Progenitor cell of endocrine pancreas (in vitro differentiated cells): Measurements from ENCODE around the gene GULP1. TPM values are rescaled to one million over a fixed set of nuclear protein-coding genes. Genes with fewer than 3 reads are reported as not detected.

ENCODE experiments used
- DNase-seq: peaks from one replicate; pipeline ENCODE4 v3.0.0; 2021; ENCODE audit warnings: low spot score; ENCODE audit not compliant: unreplicated experiment
- H3K27ac Mint-ChIP-seq: 2 replicates; pipeline ENCODE4 v1.8.0; 2021; ENCODE audit warnings: mild to moderate bottlenecking, moderate library complexity, mixed read lengths
- H3K27me3 Mint-ChIP-seq: 2 replicates; pipeline ENCODE4 v1.8.0; 2021; ENCODE audit warnings: mixed read lengths
- H3K36me3 Mint-ChIP-seq: 2 replicates; pipeline ENCODE4 v1.8.0; 2022; ENCODE audit warnings: mixed read lengths; ENCODE audit not compliant: insufficient read depth
- H3K4me1 Mint-ChIP-seq: 2 replicates; pipeline ENCODE4 v1.8.0; 2021; ENCODE audit warnings: low read depth, mixed read lengths
- H3K4me3 Mint-ChIP-seq: 2 replicates; pipeline ENCODE4 v1.8.0; 2021; ENCODE audit warnings: low read depth, mild to moderate bottlenecking, moderate library complexity, mixed read lengths
- H3K9me3 Mint-ChIP-seq: 2 replicates; pipeline ENCODE4 v1.8.0; 2021; ENCODE audit warnings: low read depth, mixed read lengths
- CTCF ChIP-seq: fragments of 200-600 bp; sonication (generic); IDR thresholded peaks from one replicate; pipeline ENCODE4 v1.5.0; 2021; ENCODE audit warnings: antibody characterized with exemption, mild to moderate bottlenecking; ENCODE audit not compliant: unreplicated experiment
- total RNA-seq: library from RNA; stranded (reverse); gene quantifications from 2 replicates; pipeline ENCODE4 v1.2.1, GENCODE V29; 2021

The GULP1 gene
- total RNA-seq, 1 donor from 2014 or later, result 39.4 TPM

GRCh38 chr2:188315750-188316149 lies 24.1 kb downstream of the GULP1 start:
- Mint-ChIP-seq H3K36me3 (peaks cover 13% of the 10 kb centered on the region), H3K27ac (no peak overlapping the region), H3K4me3 (no peak overlapping the region), H3K4me1 (peaks cover 2% of the 10 kb centered on the region), H3K27me3 (no peaks in the 10 kb centered on the region), H3K9me3 (peaks cover 12% of the 10 kb centered on the region)
- no peak for TF ChIP-seq CTCF
- no peak for DNase-seq

GRCh38 chr2:188316342-188316741 lies 24.7 kb downstream of the GULP1 start:
- peaks cover 2% of the 10 kb centered on the region for H3K4me1 Mint-ChIP-seq
- no peaks in the 10 kb centered on the region for H3K27me3 Mint-ChIP-seq
- H3K4me3 Mint-ChIP-seq, result no peak overlapping the region
- no peak overlapping the region for H3K27ac Mint-ChIP-seq
- H3K9me3 Mint-ChIP-seq, result peaks cover 12% of the 10 kb centered on the region
- peaks cover 13% of the 10 kb centered on the region for H3K36me3 Mint-ChIP-seq
- DNase-seq, result no peak
- no peak for TF ChIP-seq CTCF

GRCh38 chr2:188316791-188317423 lies 25.2 kb downstream of the GULP1 start:
- Mint-ChIP-seq H3K36me3 (peaks cover 13% of the 10 kb centered on the region), H3K4me3 (no peak overlapping the region), H3K27me3 (no peaks in the 10 kb centered on the region), H3K27ac (peak overlapping the region; percentile 33), H3K9me3 (peaks cover 12% of the 10 kb centered on the region), H3K4me1 (peaks cover 2% of the 10 kb centered on the region)
- no peak for TF ChIP-seq CTCF
- no peak for DNase-seq

GRCh38 chr2:188318161-188318749 lies 26.6 kb downstream of the GULP1 start:
- H3K36me3 Mint-ChIP-seq, result peaks cover 7% of the 10 kb centered on the region
- H3K27me3 Mint-ChIP-seq, result no peaks in the 10 kb centered on the region
- TF ChIP-seq CTCF, result no peak
- DNase-seq, result no peak
- no peak overlapping the region for H3K27ac Mint-ChIP-seq
- no peak overlapping the region for H3K4me3 Mint-ChIP-seq
- H3K4me1 Mint-ChIP-seq, result peaks cover 14% of the 10 kb centered on the region
- H3K9me3 Mint-ChIP-seq, result peaks cover 5% of the 10 kb centered on the region

- Mint-ChIP-seq H3K4me1 (peaks cover 18% of the 10 kb centered on the region), H3K27me3 (no peaks in the 10 kb centered on the region), H3K27ac (no peak overlapping the region)
Measured at GRCh38 chr2:188319838-188320237, 28.2 kb downstream of the GULP1 start.

More at GRCh38 chr2:188319838-188320237, 28.2 kb downstream of the GULP1 start:
- no peak for DNase-seq
- Mint-ChIP-seq H3K36me3 (peaks cover 2% of the 10 kb centered on the region), H3K4me3 (no peak overlapping the region), H3K9me3 (peaks cover 3% of the 10 kb centered on the region)
- TF ChIP-seq CTCF, result no peak
